ENCODE measurements around the gene DYSF.

DNA sequence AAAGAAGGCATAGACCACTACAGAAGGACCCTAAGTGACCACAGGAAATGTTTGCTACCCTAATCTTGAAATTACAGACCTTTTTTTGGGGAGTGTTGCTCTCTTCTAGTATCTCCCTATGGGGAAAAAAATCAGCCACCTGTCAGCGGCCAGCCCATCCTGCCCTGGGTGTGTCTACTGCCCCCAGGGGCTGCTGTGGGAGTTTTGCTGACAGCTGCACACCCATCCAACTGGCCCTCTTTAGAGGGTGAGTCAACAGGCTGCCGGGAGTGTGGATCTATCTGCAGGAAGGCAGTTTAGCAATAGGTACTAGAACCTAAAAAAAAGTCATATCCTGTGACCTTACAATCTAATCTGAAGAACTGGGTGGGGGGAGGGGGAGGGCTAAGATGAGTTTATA, 796 bp upstream of the DYSF start:
- TF ChIP-seq SIN3A (IDR thresholded peaks at IDR 0.05; ENCODE audit: borderline replicate concordance, insufficient read depth, low read length), result no peak
- TF ChIP-seq TAF1 (IDR thresholded peaks at IDR 0.05; ENCODE audit: borderline replicate concordance, insufficient read depth, low read length), result no peak
- no peak for TF ChIP-seq POLR2AphosphoS5 (IDR thresholded peaks at IDR 0.05; ENCODE audit: low read depth, low read length)

Data from PFSK-1 (cell line).